ENCODE data around the gene RAD23B.

Gene RAD23B

DNA sequence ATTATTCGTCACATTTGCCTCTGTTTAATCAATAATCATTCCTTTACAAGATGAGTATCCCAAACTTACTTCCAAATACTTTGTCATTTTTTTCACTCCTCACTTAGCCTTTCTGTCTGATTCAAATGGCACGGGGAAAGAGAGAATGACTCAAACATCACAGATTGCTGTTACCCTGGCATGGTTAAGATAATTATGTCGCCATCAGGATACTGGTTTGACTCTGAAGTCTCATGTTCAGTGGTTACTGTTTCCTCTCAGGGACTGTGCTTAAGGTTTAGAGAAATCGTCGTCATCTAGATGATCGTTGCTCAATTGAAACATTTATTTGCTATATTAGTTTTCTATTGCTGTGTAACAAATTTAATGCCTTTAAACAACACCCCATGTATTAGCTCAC, 45.2 kb upstream of the RAD23B start:
- ATAC-seq: no peak
- no peak for TF ChIP-seq ISL1 (CRISPR knock-in tag; IDR thresholded peaks at IDR 0.05)
- no peak for TF ChIP-seq OSR1 (CRISPR knock-in tag; IDR thresholded peaks at IDR 0.05)
- no peak for TF ChIP-seq GLIS3 (CRISPR knock-in tag; IDR thresholded peaks at IDR 0.05)
- no peak for TF ChIP-seq ZFP30 (CRISPR knock-in tag; IDR thresholded peaks at IDR 0.05)
- no peak for TF ChIP-seq CSDC2 (CRISPR knock-in tag; IDR thresholded peaks at IDR 0.05)
- TF ChIP-seq, protein P1, sequence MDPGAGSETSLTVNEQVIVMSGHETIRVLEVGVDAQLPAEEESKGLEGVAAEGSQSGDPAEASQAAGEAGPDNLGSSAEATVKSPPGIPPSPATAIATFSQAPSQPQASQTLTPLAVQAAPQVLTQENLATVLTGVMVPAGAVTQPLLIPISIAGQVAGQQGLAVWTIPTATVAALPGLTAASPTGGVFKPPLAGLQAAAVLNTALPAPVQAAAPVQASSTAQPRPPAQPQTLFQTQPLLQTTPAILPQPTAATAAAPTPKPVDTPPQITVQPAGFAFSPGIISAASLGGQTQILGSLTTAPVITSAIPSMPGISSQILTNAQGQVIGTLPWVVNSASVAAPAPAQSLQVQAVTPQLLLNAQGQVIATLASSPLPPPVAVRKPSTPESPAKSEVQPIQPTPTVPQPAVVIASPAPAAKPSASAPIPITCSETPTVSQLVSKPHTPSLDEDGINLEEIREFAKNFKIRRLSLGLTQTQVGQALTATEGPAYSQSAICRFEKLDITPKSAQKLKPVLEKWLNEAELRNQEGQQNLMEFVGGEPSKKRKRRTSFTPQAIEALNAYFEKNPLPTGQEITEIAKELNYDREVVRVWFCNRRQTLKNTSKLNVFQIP (CRISPR knock-in tag; IDR thresholded peaks at IDR 0.05; ENCODE audit: borderline replicate concordance, low read depth): no peak
- no peak for TF ChIP-seq ZNF565 (CRISPR knock-in tag; conservative IDR thresholded peaks at IDR 0.05; ENCODE audit: low read depth)
- TF ChIP-seq, protein P2, sequence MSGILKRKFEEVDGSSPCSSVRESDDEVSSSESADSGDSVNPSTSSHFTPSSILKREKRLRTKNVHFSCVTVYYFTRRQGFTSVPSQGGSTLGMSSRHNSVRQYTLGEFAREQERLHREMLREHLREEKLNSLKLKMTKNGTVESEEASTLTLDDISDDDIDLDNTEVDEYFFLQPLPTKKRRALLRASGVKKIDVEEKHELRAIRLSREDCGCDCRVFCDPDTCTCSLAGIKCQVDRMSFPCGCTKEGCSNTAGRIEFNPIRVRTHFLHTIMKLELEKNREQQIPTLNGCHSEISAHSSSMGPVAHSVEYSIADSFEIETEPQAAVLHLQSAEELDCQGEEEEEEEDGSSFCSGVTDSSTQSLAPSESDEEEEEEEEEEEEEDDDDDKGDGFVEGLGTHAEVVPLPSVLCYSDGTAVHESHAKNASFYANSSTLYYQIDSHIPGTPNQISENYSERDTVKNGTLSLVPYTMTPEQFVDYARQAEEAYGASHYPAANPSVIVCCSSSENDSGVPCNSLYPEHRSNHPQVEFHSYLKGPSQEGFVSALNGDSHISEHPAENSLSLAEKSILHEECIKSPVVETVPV (CRISPR knock-in tag; IDR thresholded peaks at IDR 0.05): no peak
- TF ChIP-seq, protein P3, sequence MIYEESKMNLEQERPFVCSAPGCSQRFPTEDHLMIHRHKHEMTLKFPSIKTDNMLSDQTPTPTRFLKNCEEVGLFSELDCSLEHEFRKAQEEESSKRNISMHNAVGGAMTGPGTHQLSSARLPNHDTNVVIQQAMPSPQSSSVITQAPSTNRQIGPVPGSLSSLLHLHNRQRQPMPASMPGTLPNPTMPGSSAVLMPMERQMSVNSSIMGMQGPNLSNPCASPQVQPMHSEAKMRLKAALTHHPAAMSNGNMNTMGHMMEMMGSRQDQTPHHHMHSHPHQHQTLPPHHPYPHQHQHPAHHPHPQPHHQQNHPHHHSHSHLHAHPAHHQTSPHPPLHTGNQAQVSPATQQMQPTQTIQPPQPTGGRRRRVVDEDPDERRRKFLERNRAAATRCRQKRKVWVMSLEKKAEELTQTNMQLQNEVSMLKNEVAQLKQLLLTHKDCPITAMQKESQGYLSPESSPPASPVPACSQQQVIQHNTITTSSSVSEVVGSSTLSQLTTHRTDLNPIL (CRISPR knock-in tag; IDR thresholded peaks at IDR 0.05; ENCODE audit: low read depth): no peak

DNA sequence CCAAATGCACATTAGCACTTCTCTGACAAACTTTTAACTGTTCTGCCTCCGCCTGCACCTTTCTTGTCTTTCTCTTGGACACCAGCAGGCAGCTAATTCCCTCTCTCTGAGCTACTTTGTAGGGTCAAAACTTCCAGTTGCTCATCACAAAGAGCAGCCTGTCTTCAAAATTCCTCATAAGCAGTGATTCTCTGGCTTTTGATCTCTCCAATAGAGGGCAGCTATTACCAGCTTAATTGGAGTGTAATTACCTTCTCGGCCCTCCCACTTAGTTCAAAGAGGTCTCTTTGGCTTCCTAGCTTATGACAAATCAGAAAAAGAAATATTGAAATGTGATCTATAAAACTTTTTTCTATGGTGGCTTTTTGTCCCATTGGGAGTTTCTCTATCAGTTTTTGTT, 43.6 kb upstream of the RAD23B start:
- TF ChIP-seq ZC3H10 (CRISPR knock-in tag; IDR thresholded peaks at IDR 0.05) (no peak), ZNF70 (CRISPR knock-in tag; IDR thresholded peaks at IDR 0.05) (no peak), ARNTL (CRISPR knock-in tag; IDR thresholded peaks at IDR 0.05; ENCODE audit: borderline replicate concordance, low read depth) (no peak), ZFP3 (CRISPR knock-in tag; IDR thresholded peaks at IDR 0.05) (no peak), OSR1 (CRISPR knock-in tag; IDR thresholded peaks at IDR 0.05) (no peak)
- TF ChIP-seq, protein P4, sequence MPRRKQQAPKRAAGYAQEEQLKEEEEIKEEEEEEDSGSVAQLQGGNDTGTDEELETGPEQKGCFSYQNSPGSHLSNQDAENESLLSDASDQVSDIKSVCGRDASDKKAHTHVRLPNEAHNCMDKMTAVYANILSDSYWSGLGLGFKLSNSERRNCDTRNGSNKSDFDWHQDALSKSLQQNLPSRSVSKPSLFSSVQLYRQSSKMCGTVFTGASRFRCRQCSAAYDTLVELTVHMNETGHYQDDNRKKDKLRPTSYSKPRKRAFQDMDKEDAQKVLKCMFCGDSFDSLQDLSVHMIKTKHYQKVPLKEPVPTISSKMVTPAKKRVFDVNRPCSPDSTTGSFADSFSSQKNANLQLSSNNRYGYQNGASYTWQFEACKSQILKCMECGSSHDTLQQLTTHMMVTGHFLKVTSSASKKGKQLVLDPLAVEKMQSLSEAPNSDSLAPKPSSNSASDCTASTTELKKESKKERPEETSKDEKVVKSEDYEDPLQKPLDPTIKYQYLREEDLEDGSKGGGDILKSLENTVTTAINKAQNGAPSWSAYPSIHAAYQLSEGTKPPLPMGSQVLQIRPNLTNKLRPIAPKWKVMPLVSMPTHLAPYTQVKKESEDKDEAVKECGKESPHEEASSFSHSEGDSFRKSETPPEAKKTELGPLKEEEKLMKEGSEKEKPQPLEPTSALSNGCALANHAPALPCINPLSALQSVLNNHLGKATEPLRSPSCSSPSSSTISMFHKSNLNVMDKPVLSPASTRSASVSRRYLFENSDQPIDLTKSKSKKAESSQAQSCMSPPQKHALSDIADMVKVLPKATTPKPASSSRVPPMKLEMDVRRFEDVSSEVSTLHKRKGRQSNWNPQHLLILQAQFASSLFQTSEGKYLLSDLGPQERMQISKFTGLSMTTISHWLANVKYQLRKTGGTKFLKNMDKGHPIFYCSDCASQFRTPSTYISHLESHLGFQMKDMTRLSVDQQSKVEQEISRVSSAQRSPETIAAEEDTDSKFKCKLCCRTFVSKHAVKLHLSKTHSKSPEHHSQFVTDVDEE (CRISPR knock-in tag; IDR thresholded peaks at IDR 0.05): no peak
- TF ChIP-seq, protein P3 (CRISPR knock-in tag; IDR thresholded peaks at IDR 0.05; ENCODE audit: low read depth): no peak
- ATAC-seq: peak; percentile 56

DNA sequence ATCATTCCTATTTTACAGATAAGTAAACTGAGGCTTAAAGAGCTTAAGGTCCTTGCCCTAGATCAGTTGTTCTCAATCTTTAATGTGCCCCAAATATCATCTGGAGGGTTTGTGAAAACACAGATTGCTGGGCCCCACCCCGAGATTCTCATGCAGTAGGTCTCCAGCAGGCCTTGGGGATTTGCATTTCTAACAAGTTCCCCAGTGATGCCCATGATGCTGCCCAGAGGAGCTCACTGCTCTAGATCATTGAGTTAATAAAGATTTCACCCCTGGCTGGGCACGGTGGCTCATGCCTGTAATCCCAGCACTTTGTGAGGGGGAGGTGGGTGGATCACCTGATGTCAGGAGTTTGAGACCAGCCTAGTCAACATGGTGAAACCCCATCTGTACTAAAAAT, 42.8 kb upstream of the RAD23B start:
- TF ChIP-seq GLIS3 (CRISPR knock-in tag; IDR thresholded peaks at IDR 0.05) (no peak), ZNF565 (CRISPR knock-in tag; conservative IDR thresholded peaks at IDR 0.05; ENCODE audit: low read depth) (no peak), SNAI2 (CRISPR knock-in tag; IDR thresholded peaks at IDR 0.05) (no peak), ARNTL (CRISPR knock-in tag; IDR thresholded peaks at IDR 0.05; ENCODE audit: borderline replicate concordance, low read depth) (no peak), ZNF70 (CRISPR knock-in tag; IDR thresholded peaks at IDR 0.05) (no peak), ZNF8 (CRISPR knock-in tag; IDR thresholded peaks at IDR 0.05) (no peak), RARB (CRISPR knock-in tag; IDR thresholded peaks at IDR 0.05) (no peak), ZFP30 (CRISPR knock-in tag; IDR thresholded peaks at IDR 0.05) (no peak), ZFP3 (CRISPR knock-in tag; IDR thresholded peaks at IDR 0.05) (no peak), TOX (CRISPR knock-in tag; IDR thresholded peaks at IDR 0.05; ENCODE audit: borderline replicate concordance) (no peak)
- TF ChIP-seq, protein P2 (CRISPR knock-in tag; IDR thresholded peaks at IDR 0.05): no peak
- TF ChIP-seq, protein P5, sequence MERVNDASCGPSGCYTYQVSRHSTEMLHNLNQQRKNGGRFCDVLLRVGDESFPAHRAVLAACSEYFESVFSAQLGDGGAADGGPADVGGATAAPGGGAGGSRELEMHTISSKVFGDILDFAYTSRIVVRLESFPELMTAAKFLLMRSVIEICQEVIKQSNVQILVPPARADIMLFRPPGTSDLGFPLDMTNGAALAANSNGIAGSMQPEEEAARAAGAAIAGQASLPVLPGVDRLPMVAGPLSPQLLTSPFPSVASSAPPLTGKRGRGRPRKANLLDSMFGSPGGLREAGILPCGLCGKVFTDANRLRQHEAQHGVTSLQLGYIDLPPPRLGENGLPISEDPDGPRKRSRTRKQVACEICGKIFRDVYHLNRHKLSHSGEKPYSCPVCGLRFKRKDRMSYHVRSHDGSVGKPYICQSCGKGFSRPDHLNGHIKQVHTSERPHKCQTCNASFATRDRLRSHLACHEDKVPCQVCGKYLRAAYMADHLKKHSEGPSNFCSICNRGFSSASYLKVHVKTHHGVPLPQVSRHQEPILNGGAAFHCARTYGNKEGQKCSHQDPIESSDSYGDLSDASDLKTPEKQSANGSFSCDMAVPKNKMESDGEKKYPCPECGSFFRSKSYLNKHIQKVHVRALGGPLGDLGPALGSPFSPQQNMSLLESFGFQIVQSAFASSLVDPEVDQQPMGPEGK (CRISPR knock-in tag; IDR thresholded peaks at IDR 0.05; ENCODE audit: borderline replicate concordance): no peak
- ATAC-seq: no peak
